Head of caudate nucleus (tissue), 42 donors: Measurements from ENCODE around the gene TRAP1.

Source experiments
- DNase-seq, 42 donors: peaks; one replicate each; pipeline versions ENCODE4 v3.0.0 to v3.0.0-alpha.2; 2020 to 2021; ENCODE audit warnings: mixed read lengths in 7 of 42
- intact Hi-C: fragments of 100-400 bp; cut with DNase I; formaldehyde crosslinking; loops from one replicate; pipeline ENCODE4 v1.15.0; 2022

Gene TRAP1

GRCh38 chr16:3687792-3688191 lies 29.5 kb downstream of the TRAP1 start:
- intact Hi-C loops: no loop called here
- DNase-seq: no peak

DNA sequence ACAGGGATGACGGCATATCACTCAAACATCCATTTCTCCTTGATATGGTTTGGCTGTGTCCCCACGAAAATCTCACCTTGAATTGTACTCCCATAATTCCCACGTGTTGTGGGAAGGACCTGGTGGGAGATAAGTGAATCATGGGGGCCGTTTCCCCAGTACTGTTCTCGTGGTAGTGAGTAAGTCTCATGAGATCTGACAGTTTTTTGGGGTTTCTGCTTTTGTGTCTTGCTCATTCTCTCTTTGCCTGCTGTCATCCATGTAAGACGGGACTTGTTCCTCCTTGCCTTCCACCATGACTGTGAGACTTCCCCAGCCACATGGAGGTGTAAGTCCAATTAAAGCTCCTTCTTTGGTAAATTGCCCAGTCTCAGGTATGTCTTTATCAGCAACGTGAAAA lies 30.3 kb downstream of the TRAP1 start:
- no peak for DNase-seq
- intact Hi-C loops: no loop called here

DNA sequence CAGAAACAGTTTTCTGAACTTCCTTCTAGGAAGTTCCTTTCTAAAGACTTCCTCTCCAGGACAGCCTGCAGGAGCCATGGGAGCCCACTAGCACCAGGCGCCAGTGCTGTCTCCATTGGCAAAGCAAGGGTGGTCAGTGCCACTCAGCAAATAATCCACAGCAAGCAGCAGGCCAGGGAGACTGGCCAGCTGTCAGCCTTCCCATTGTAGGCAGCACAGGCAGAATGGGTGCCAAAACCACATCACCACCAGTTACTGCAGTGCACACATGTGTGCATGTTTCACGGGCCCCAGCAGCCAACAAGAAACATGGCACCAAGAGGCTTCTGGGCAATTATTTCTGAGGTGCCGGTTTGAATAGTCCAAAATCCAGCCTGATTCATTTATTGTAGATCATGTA lies 36.1 kb downstream of the TRAP1 start:
- intact Hi-C loops: no loop called here
- peak in 25 of 42 donors; percentile 10 to 69 (median 38) for DNase-seq

- intact Hi-C loops: no loop called here
- DNase-seq: no peak
Measured at GRCh38 chr16:3677994-3678393, 39.3 kb downstream of the TRAP1 start.

DNA sequence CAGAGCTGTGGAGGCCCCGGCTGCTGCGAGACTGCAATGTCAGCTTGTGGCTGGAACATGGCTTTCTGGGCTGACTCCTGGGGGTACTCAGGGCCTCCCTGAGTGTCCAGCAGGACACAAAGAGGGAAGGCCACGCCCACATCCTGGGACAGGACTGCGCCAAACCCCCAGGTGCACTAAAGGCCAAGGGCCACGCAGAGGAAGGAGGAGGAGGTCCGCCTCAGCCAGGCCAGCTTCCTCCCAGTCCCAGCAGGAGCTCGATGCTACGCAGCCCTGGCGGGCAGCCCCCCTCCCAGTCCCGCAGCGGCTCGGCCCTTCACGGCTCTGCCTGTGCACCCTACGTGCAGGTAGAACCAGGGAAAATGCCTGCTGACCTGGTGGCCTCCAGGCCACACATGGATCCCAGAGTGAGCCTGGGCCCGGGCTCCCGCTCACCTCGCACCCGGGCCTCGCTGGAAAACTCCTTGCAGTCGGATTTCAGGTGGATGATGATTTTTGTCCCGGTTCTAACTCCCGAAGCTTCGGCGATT lies 41.7 kb downstream of the TRAP1 start:
- intact Hi-C loops: no loop called here
- no peak for DNase-seq

DNA sequence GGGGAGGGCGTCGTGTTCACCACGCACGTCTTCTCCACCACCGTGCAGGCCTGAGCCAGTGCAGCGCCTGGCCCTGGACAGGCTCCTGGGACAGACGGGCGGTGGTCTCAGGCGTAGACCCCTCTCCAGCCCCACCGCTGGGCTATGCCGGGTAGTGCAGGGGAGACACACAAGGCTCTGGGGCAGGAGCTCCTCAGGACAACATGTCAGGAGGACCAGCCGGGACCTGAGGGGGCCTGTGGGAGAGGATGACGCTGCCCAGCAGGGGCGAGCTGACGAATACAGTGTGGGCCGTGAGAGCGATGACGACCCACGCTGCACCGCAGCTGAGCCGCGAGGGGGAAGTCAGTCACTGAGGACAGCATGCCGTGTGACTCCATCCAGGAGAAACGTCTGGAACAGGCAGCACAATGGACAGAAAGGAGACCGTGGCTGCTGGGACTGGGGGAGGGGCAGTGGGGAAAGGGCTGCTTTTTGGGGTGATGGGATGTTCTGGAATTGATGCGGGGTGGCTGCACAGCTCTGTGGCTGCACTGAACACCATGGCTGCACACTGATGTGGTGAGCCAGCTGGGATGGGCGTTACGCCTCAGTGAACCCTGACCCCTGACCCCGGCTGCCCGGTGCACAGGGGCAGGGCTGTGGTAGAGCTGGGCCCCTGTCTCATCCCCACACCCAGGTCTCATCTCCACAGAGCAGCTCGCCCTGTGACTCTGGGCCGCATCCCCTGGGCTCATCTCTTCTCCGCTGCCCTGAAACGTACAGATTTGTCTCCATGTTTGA lies 42.6 kb downstream of the TRAP1 start:
- intact Hi-C loops: no loop called here

DNA sequence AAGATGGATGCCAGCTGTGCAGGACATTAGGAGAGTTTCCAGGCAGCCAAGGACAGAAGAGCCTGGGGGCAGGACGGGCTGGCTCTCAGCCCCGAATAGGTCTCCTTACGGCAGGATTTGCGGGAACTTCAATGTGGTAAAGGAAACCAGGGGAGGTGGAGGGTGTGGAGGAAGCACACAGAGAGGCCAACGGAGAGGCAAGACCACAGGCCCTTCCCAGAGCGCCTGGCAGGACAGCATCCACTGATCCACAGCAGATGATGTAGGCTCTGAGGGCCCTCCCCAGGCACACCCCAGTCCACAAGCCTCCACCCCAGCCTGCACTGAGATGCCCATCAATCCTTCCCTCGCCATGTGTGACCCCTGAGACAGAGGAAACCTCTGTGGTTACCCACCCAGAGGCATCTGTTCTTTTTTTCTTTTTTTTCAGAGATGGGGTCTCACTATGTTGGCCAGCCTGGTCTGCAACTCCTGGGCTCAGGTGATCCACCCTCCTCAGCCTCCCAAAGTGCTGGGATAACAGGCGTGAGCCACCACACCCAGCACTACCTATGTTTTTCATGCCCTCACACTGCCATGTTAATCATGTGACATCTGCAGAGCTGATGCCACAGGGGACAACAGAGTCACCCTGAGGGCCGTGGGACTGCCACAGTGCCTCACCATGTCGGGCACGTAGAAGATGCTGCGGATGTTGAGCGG lies 43.5 kb downstream of the TRAP1 start:
- DNase-seq: no peak
- intact Hi-C loops: no loop called here

More for the DNA sequence above, 42.6 kb downstream of the TRAP1 start:
- no peak for DNase-seq

DNA sequence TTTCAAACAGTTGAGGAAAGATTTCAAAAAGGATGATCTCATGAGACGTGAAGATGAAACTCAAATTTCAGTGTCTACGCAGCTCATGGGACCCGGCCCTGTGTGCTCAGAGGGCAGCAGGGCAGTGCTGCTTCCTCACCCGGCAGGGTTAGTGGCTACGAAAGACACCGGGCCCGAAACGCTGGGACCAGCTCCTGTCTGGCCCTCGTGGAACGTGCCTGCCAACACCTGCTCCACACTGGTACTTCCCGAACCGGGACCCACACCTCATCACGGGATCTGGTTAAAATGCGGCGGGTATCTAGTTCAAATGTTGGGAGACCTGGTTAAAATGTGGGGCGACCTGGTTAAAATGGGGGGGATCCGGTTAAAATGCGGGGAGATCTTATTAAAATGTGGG lies 44.1 kb downstream of the TRAP1 start:
- DNase-seq: no peak
- intact Hi-C loops: no loop called here

- intact Hi-C loops: no loop called here
- DNase-seq: no peak
Measured at GRCh38 chr16:3672571-3673041, 44.7 kb downstream of the TRAP1 start.

- no peak for DNase-seq
- intact Hi-C loops: no loop called here
Measured at GRCh38 chr16:3671424-3671823, 45.9 kb downstream of the TRAP1 start.

GRCh38 chr16:3670711-3671110 lies 46.6 kb downstream of the TRAP1 start:
- intact Hi-C loops: no loop called here
- no peak for DNase-seq

DNA sequence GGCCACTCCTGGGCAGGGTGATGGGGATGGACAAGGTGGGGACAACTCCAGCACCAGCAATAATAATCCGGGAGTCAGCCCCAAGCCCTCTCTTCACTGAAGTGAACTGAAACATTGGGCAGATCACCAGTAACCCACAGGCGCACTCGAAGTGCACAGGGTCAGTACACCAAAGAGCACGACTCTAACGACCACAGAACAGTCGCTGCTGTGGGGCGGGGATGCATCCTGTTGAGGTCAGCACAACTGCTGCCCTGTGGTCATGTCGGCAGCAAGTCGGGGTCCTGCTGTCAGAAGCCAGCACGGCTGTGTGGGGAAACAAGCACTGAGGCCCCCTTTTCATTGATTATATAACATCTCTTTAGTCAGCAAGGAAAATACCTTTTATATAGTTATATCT lies 48.2 kb downstream of the TRAP1 start:
- DNase-seq: no peak
- intact Hi-C loops: no loop called here

- intact Hi-C loops: no loop called here
- DNase-seq: no peak
Measured at GRCh38 chr16:3668626-3669025, 48.7 kb downstream of the TRAP1 start.

DNA sequence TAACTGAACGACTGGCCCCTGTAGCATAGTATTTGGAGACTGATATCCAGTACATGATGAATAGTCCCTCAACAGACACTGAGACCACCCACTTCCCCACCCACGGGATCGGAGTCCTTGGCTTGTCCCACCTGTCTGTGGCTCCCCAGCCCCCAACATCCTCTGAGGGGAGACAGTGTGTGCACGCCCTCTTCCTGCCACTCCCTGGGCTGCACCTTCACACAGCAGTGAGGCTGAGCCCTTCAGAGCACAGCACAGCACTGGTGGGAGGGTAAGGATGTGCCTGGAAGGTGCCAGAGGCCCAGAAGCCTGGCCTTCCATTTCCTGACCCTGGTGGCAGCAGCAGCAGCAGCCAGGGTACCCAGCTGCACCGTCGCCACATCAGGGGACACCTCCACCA lies 51.8 kb downstream of the TRAP1 start:
- DNase-seq: peak in 41 of 42 donors; percentile 18 to 83 (median 62)
- intact Hi-C loops: no loop called here

GRCh38 chr16:3664187-3664896 lies 53.0 kb downstream of the TRAP1 start:
- intact Hi-C loops: no loop called here
- DNase-seq: no peak

- DNase-seq: no peak
- intact Hi-C loops: no loop called here
Measured at GRCh38 chr16:3662601-3663000, 54.7 kb downstream of the TRAP1 start.

- intact Hi-C loops: no loop called here
Measured at GRCh38 chr16:3661922-3662321, 55.4 kb downstream of the TRAP1 start.

DNA sequence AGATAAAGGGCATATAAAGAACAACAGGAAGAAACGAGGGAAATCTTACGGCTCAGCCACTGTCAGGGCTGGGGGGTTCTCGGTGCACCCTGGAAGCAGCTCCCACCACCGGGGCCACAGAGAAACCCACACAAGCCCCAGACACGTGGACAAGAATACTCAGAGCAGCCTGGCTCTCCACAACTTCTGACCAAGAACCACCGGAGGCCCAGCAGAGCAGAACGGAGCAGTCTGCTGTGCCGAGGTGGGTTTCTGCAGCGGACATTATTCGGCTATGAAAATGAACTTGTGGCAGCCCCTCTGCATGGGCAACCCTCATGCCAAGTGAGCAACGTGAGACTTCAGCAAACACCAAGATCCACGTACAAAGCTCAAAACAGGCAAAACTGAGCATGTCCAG lies 56.0 kb downstream of the TRAP1 start:
- intact Hi-C loops: no loop called here
- DNase-seq: no peak

More at GRCh38 chr16:3661922-3662321, 55.4 kb downstream of the TRAP1 start:
- DNase-seq: no peak

GRCh38 chr16:3659251-3659650 lies 58.1 kb downstream of the TRAP1 start:
- DNase-seq: no peak
- intact Hi-C loops: no loop called here
